Measurements from ENCODE around the gene FAM72B.
"Not testable (repeated sequence)": the region's sequence is repeated elsewhere in the genome, so short reads cannot be mapped to it uniquely, and the experiment has no call there.

- not testable (repeated sequence) for TF ChIP-seq CTCF (IDR thresholded peaks at IDR 0.05; ENCODE audit: insufficient read depth, low read length)
- TF ChIP-seq, protein P1, sequence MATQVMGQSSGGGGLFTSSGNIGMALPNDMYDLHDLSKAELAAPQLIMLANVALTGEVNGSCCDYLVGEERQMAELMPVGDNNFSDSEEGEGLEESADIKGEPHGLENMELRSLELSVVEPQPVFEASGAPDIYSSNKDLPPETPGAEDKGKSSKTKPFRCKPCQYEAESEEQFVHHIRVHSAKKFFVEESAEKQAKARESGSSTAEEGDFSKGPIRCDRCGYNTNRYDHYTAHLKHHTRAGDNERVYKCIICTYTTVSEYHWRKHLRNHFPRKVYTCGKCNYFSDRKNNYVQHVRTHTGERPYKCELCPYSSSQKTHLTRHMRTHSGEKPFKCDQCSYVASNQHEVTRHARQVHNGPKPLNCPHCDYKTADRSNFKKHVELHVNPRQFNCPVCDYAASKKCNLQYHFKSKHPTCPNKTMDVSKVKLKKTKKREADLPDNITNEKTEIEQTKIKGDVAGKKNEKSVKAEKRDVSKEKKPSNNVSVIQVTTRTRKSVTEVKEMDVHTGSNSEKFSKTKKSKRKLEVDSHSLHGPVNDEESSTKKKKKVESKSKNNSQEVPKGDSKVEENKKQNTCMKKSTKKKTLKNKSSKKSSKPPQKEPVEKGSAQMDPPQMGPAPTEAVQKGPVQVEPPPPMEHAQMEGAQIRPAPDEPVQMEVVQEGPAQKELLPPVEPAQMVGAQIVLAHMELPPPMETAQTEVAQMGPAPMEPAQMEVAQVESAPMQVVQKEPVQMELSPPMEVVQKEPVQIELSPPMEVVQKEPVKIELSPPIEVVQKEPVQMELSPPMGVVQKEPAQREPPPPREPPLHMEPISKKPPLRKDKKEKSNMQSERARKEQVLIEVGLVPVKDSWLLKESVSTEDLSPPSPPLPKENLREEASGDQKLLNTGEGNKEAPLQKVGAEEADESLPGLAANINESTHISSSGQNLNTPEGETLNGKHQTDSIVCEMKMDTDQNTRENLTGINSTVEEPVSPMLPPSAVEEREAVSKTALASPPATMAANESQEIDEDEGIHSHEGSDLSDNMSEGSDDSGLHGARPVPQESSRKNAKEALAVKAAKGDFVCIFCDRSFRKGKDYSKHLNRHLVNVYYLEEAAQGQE (IDR thresholded peaks at IDR 0.05; ENCODE audit: insufficient replicate concordance, low read depth) = not testable (repeated sequence)
These were observed 18.8 kb upstream of the FAM72B start for GRCh38 chr1:121202986-121203385.
